Measurements from ENCODE around the gene TGFBR3. TPM values are rescaled to one million over a fixed set of nuclear protein-coding genes. Genes with fewer than 3 reads are reported as not detected.

Gene TGFBR3
- total and polyA plus RNA-seq, 8 donors = 6.0 to 34.8 (median 21.4) TPM

- Histone ChIP-seq H3K27ac (peak overlapping the region; percentile 80 to 91 (median 90)), H3K36me3 (no peaks in the 10 kb centered on the region), H3K4me3 (peak overlapping the region; percentile 92 to 99 (median 97)), H3K4me1 (peaks cover 0 to 10% (median 0%) of the 10 kb centered on the region in 3 donors), H3K9me3 (no peaks in the 10 kb centered on the region), H3K27me3 (no peaks in the 10 kb centered on the region)
- ATAC-seq (peak; percentile 19 to 35 (median 24)), FAIRE-seq (no peak), DNase-seq (peak in 2 of 6 donors; percentile 48 to 75)
- TF ChIP-seq CTCF (IDR thresholded peaks at IDR 0.05) = no peak
- WGBS, 2 donors = 0 to 1% methylated on average over 36 to 42 of the region's 42 CpGs
- intact Hi-C loops (cut with DNase I) = no loop called here
Observed at GRCh38 chr1:91885213-91885715, 687 bp downstream of the TGFBR3 start.

- 8 to 9% methylated on average over 22 of the region's 22 CpGs for WGBS, 2 donors
- DNase-seq (peak in 4 of 6 donors; percentile 21 to 68 (median 38)), ATAC-seq (peak in 3 of 4 donors; percentile 33 to 43 (median 40)), FAIRE-seq (no peak)
- Histone ChIP-seq H3K4me3 (peak overlapping the region; percentile 92 to 99 (median 97)), H3K4me1 (peaks cover 0 to 15% (median 0%) of the 10 kb centered on the region in 3 donors), H3K27me3 (no peaks in the 10 kb centered on the region), H3K36me3 (no peaks in the 10 kb centered on the region), H3K9me3 (no peaks in the 10 kb centered on the region), H3K27ac (peak overlapping the region in 3 of 4 donors; percentile 88 to 91 (median 91))
- intact Hi-C loops (cut with DNase I) = no loop called here
- TF ChIP-seq CTCF (IDR thresholded peaks at IDR 0.05) = no peak
Observed at GRCh38 chr1:91884459-91885212, 1.3 kb downstream of the TGFBR3 start.

- no peaks in the 10 kb centered on the region for H3K9me3 ChIP-seq
- H3K4me3 ChIP-seq = peak overlapping the region in 1 of 4 donors; percentile 99
- no peak for FAIRE-seq
- H3K27me3 ChIP-seq = no peaks in the 10 kb centered on the region
- WGBS, 2 donors = 6 to 8% methylated on average over 6 of the region's 6 CpGs
- ATAC-seq = no peak
- no peaks in the 10 kb centered on the region for H3K36me3 ChIP-seq
- H3K4me1 ChIP-seq = peaks cover 0 to 18% (median 3%) of the 10 kb centered on the region in 3 donors
- no peak for DNase-seq
- intact Hi-C loops (cut with DNase I) = no loop called here
- H3K27ac ChIP-seq = no peak overlapping the region
- peak in 2 of 4 donors; percentile 5 to 11 for TF ChIP-seq CTCF (IDR thresholded peaks at IDR 0.05)
Observed at GRCh38 chr1:91883470-91883869, 2.5 kb downstream of the TGFBR3 start.

- no peak for ATAC-seq
- Histone ChIP-seq H3K4me1 (peaks cover 5 to 33% (median 6%) of the 10 kb centered on the region in 3 donors), H3K27ac (no peak overlapping the region), H3K9me3 (no peaks in the 10 kb centered on the region), H3K27me3 (no peaks in the 10 kb centered on the region), H3K36me3 (no peaks in the 10 kb centered on the region), H3K4me3 (no peak overlapping the region)
- 83 to 87% methylated on average over 3 of the region's 3 CpGs for WGBS, 2 donors
- no peak for DNase-seq
- FAIRE-seq = no peak
- intact Hi-C loops (cut with DNase I) = no loop called here
- no peak for TF ChIP-seq CTCF (IDR thresholded peaks at IDR 0.05)
Observed at GRCh38 chr1:91881280-91881679, 4.7 kb downstream of the TGFBR3 start.

- no peak for DNase-seq
- no peaks in the 10 kb centered on the region for H3K9me3 ChIP-seq
- intact Hi-C loops (cut with DNase I) = no loop called here
- H3K36me3 ChIP-seq = no peaks in the 10 kb centered on the region
- no peak for FAIRE-seq
- H3K27me3 ChIP-seq = no peaks in the 10 kb centered on the region
- ATAC-seq = no peak
- peaks cover 5 to 33% (median 6%) of the 10 kb centered on the region in 3 donors for H3K4me1 ChIP-seq
- H3K4me3 ChIP-seq = no peak overlapping the region
- no peak overlapping the region for H3K27ac ChIP-seq
- TF ChIP-seq CTCF (IDR thresholded peaks at IDR 0.05) = no peak
Observed at GRCh38 chr1:91879733-91880132, 6.2 kb downstream of the TGFBR3 start.

Measured in pancreas (tissue), 10 donors.